GM23338 (cell line): ENCODE measurements around the gene ZFYVE21. TPM values are rescaled to one million over a fixed set of nuclear protein-coding genes. Genes with fewer than 3 reads are reported as not detected.

Experiments
- ATAC-seq: fragments of 200-7000 bp; cut with Tn5 transposase; 3 replicates; pipeline ENCODE4 v1.9.1; 2020
- DNase-seq: peaks from one replicate; pipeline ENCODE4 v3.0.0-alpha.2; 2015; ENCODE audit warnings: low spot score
- H2AFZ ChIP-seq: fragments of 200-600 bp; sonication (generic); 2 replicates; pipeline ENCODE4 v1.8.0; 2016; ENCODE audit warnings: antibody characterized with exemption, mild to moderate bottlenecking, moderate library complexity
- H3F3A ChIP-seq: fragments of 200-600 bp; sonication (generic); replicated peaks from 2 replicates; pipeline ENCODE4 v1.8.0; 2017; ENCODE audit warnings: antibody characterized with exemption, mixed run types, low read depth
- H3K27ac ChIP-seq: fragments of 200-600 bp; sonication (generic); 2 replicates; pipeline ENCODE4 v1.6.1; 2016; ENCODE audit warnings: low read depth
- H3K27me3 ChIP-seq: fragments of 200-600 bp; sonication (generic); 2 replicates; pipeline ENCODE4 v1.8.0; 2016; ENCODE audit warnings: mild to moderate bottlenecking, mixed run types, moderate library complexity; ENCODE audit not compliant: insufficient read depth
- H3K36me3 ChIP-seq: fragments of 200-600 bp; sonication (generic); 2 replicates; pipeline ENCODE4 v1.8.0; 2016; ENCODE audit warnings: mild to moderate bottlenecking; ENCODE audit not compliant: insufficient read depth
- H3K4me1 ChIP-seq: fragments of 200-600 bp; sonication (generic); 2 replicates; pipeline ENCODE4 v1.8.0; 2016; ENCODE audit warnings: mild to moderate bottlenecking, moderate library complexity; ENCODE audit not compliant: insufficient read depth
- H3K4me2 ChIP-seq: fragments of 200-600 bp; sonication (generic); 2 replicates; pipeline ENCODE4 v1.7.1; 2017; ENCODE audit warnings: mixed run types
- H3K4me3 ChIP-seq: fragments of 200-600 bp; sonication (generic); 2 replicates; pipeline ENCODE4 v1.6.1; 2016; ENCODE audit warnings: mixed run types
- H3K79me2 ChIP-seq: fragments of 200-600 bp; sonication (generic); replicated peaks from 2 replicates; pipeline ENCODE4 v1.8.0; 2017; ENCODE audit warnings: mild to moderate bottlenecking; ENCODE audit not compliant: insufficient read depth
- H3K9me2 ChIP-seq: fragments of 200-600 bp; sonication (generic); 2 replicates; pipeline ENCODE4 v1.8.0; 2017; ENCODE audit not compliant: insufficient read depth
- H4K20me1 ChIP-seq: fragments of 200-600 bp; sonication (generic); replicated peaks from 2 replicates; pipeline ENCODE4 v1.8.0; 2017; ENCODE audit warnings: mild to moderate bottlenecking; ENCODE audit not compliant: insufficient read depth
- H3K27ac Mint-ChIP-seq: 2 replicates; pipeline ENCODE4 v1.8.0; 2020; ENCODE audit warnings: inconsistent platforms, mild to moderate bottlenecking, moderate library complexity, mixed read lengths
- H3K27me3 Mint-ChIP-seq: 3 replicates; pipeline ENCODE4 v1.8.0; 2022; ENCODE audit warnings: low read depth, mild to moderate bottlenecking, moderate library complexity, mixed read lengths, inconsistent platforms; ENCODE audit not compliant: insufficient read depth, poor library complexity
- H3K36me3 Mint-ChIP-seq: 3 replicates; pipeline ENCODE4 v1.8.0; 2021; ENCODE audit warnings: low read depth, mild to moderate bottlenecking, inconsistent platforms, moderate library complexity, mixed read lengths
- H3K4me1 Mint-ChIP-seq: 3 replicates; pipeline ENCODE4 v1.8.0; 2020; ENCODE audit warnings: mild to moderate bottlenecking, inconsistent platforms, mixed read lengths
- H3K4me3 Mint-ChIP-seq: 3 replicates; pipeline ENCODE4 v1.8.0; 2021; ENCODE audit warnings: moderate library complexity, mild to moderate bottlenecking, inconsistent platforms, mixed read lengths
- H3K9me3 Mint-ChIP-seq: 3 replicates; pipeline ENCODE4 v1.8.0; 2020; ENCODE audit warnings: moderate library complexity, mild to moderate bottlenecking, inconsistent platforms, mixed read lengths
- CREB1 ChIP-seq: fragments of 250-450 bp; sonication (Bioruptor Pico); IDR thresholded peaks from 2 replicates; pipeline ENCODE4 v1.5.0; 2020; ENCODE audit warnings: low read depth, mild to moderate bottlenecking, moderate library complexity
- EZH2 ChIP-seq: fragments of 200-600 bp; sonication (generic); IDR thresholded peaks from one replicate; pipeline ENCODE4 v1.8.0; 2017; ENCODE audit warnings: antibody characterized with exemption, mild to moderate bottlenecking, low read depth; ENCODE audit not compliant: unreplicated experiment
- EZH2phosphoT487 ChIP-seq: fragments of 200-600 bp; sonication (generic); IDR thresholded peaks from one replicate; pipeline ENCODE4 v1.8.1; 2018; ENCODE audit warnings: antibody characterized with exemption; ENCODE audit not compliant: unreplicated experiment
- JUNB ChIP-seq: IDR thresholded peaks from one replicate; pipeline ENCODE4 v1.6.1; 2016; ENCODE audit warnings: antibody characterized with exemption; ENCODE audit not compliant: unreplicated experiment
- NANOG ChIP-seq: IDR thresholded peaks from 2 replicates; pipeline ENCODE4 v1.6.1; 2016; ENCODE audit warnings: antibody characterized with exemption, borderline replicate concordance
- POLR2AphosphoS5 ChIP-seq: IDR thresholded peaks from 2 replicates; pipeline ENCODE4 v1.6.1; 2016; ENCODE audit warnings: antibody characterized with exemption, low read depth
- STAT1 ChIP-seq: IDR thresholded peaks from one replicate; pipeline ENCODE4 v1.6.1; 2016; ENCODE audit warnings: antibody characterized with exemption; ENCODE audit not compliant: unreplicated experiment
- ZNF114 ChIP-seq: fragments of 250-450 bp; sonication (Bioruptor Pico); IDR thresholded peaks from 2 replicates; pipeline ENCODE4 v1.5.0; 2020; ENCODE audit warnings: mild to moderate bottlenecking, moderate library complexity
- ZNF331 ChIP-seq: fragments of 250-450 bp; sonication (Bioruptor Pico); IDR thresholded peaks from 2 replicates; pipeline ENCODE4 v1.5.0; 2020; ENCODE audit warnings: low read depth, mild to moderate bottlenecking, moderate library complexity
- polyA plus RNA-seq: library from polyadenylated mRNA; unstranded; fragments of >200 nt; fragmentation: Nextera tagmentation; extraction: Ambion mirVana; gene quantifications from 2 replicates; pipeline ENCODE4 v1.2.1, GENCODE V29; 2016
- total RNA-seq: library from RNA; depleted of rRNA; stranded (reverse); fragments of >200 nt; shearing (Covaris generic); gene quantifications from 2 replicates; pipeline ENCODE4 v1.2.3, GENCODE V29; 2014
- TF ChIP-seq, protein P1 (sequence below), 2 experiments: fragments of 200-600 bp in 1 of 2; sonication (generic) in 1 of 2; conservative IDR thresholded peaks; 2 replicates each; pipeline versions ENCODE4 v1.5.1 to v1.6.1; 2016 to 2017; ENCODE audit warnings: antibody characterized with exemption in 2 of 2, low read depth in 2 of 2, mild to moderate bottlenecking in 2 of 2, moderate library complexity in 1 of 2
- TF ChIP-seq, protein P2 (sequence below): IDR thresholded peaks from one replicate; pipeline ENCODE4 v1.6.1; 2018; ENCODE audit warnings: antibody characterized with exemption; ENCODE audit not compliant: unreplicated experiment
- TF ChIP-seq, protein P3 (sequence below): fragments of 250-450 bp; sonication (Bioruptor Pico); IDR thresholded peaks from 2 replicates; pipeline ENCODE4 v1.5.0; 2020; ENCODE audit warnings: mild to moderate bottlenecking, moderate library complexity
- TF ChIP-seq, protein P4 (sequence below): IDR thresholded peaks from 2 replicates; pipeline ENCODE4 v1.6.1; 2016; ENCODE audit warnings: antibody characterized with exemption

The ZFYVE21 gene
- total and polyA plus RNA-seq, 2 experiments from 2014 or later = 88.0 to 89.6 TPM

DNA sequence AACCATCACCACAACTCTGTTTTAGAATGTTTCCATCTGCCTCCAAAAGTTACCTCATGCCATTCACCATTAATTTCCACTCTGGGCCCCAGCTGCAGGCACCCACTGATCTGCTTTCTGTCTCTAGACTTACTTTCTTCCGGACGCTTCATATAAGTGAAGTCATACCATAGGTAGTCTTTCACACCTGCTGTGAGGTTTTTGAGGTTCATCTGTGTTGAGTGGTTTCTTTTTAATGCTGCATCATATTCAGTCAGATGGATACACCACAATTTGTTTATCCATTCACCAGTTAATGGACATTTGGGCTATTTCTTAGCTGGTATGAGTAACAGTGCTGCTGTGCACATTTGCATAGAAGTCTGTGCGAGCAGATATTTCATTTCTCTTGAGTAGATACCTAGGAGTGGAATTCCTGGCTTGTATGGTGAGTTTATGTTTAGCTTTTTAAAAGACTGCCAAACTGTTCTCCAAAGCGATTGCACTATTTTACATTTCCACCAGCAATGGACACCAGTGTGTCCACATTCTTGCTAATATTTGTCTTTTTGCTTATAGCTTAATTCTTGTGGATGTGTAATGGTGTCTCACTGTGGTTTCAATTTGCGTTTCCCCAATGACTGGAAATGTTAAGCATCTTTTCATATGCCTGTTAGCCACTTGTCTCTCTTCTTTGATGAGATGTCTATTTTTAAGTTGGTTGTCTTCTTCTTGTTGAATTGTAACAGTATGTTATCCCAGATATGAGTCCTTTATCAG is 48.3 kb downstream of the ZFYVE21 start:
- Histone ChIP-seq H3K4me3 (no peak overlapping the region), H4K20me1 (no peaks in the 10 kb centered on the region), H3K27ac (no peak overlapping the region), H3F3A (no peaks in the 10 kb centered on the region), H3K9me2 (no peaks in the 10 kb centered on the region), H3K4me1 (peaks cover 12% of the 10 kb centered on the region), H3K36me3 (no peaks in the 10 kb centered on the region), H3K79me2 (no peaks in the 10 kb centered on the region), H3K27me3 (no peaks in the 10 kb centered on the region), H2AFZ (no peak overlapping the region), H3K4me2 (no peak overlapping the region)
- H3K36me3 Mint-ChIP-seq = no peaks in the 10 kb centered on the region
- H3K4me3 Mint-ChIP-seq = no peak overlapping the region
- peaks cover 15% of the 10 kb centered on the region for H3K4me1 Mint-ChIP-seq
- H3K27ac Mint-ChIP-seq = no peak overlapping the region
- no peak for ATAC-seq
- no peaks in the 10 kb centered on the region for H3K27me3 Mint-ChIP-seq
- DNase-seq = no peak
- no peaks in the 10 kb centered on the region for H3K9me3 Mint-ChIP-seq
- no peak for TF ChIP-seq STAT1
- TF ChIP-seq POLR2AphosphoS5 = no peak
- no peak for TF ChIP-seq NANOG
- TF ChIP-seq ZNF114 = no peak
- TF ChIP-seq, protein P1, sequence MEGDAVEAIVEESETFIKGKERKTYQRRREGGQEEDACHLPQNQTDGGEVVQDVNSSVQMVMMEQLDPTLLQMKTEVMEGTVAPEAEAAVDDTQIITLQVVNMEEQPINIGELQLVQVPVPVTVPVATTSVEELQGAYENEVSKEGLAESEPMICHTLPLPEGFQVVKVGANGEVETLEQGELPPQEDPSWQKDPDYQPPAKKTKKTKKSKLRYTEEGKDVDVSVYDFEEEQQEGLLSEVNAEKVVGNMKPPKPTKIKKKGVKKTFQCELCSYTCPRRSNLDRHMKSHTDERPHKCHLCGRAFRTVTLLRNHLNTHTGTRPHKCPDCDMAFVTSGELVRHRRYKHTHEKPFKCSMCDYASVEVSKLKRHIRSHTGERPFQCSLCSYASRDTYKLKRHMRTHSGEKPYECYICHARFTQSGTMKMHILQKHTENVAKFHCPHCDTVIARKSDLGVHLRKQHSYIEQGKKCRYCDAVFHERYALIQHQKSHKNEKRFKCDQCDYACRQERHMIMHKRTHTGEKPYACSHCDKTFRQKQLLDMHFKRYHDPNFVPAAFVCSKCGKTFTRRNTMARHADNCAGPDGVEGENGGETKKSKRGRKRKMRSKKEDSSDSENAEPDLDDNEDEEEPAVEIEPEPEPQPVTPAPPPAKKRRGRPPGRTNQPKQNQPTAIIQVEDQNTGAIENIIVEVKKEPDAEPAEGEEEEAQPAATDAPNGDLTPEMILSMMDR (conservative IDR thresholded peaks at IDR 0.05; ENCODE audit: low read depth in 2 of 2) = no peak
- TF ChIP-seq, protein P2, sequence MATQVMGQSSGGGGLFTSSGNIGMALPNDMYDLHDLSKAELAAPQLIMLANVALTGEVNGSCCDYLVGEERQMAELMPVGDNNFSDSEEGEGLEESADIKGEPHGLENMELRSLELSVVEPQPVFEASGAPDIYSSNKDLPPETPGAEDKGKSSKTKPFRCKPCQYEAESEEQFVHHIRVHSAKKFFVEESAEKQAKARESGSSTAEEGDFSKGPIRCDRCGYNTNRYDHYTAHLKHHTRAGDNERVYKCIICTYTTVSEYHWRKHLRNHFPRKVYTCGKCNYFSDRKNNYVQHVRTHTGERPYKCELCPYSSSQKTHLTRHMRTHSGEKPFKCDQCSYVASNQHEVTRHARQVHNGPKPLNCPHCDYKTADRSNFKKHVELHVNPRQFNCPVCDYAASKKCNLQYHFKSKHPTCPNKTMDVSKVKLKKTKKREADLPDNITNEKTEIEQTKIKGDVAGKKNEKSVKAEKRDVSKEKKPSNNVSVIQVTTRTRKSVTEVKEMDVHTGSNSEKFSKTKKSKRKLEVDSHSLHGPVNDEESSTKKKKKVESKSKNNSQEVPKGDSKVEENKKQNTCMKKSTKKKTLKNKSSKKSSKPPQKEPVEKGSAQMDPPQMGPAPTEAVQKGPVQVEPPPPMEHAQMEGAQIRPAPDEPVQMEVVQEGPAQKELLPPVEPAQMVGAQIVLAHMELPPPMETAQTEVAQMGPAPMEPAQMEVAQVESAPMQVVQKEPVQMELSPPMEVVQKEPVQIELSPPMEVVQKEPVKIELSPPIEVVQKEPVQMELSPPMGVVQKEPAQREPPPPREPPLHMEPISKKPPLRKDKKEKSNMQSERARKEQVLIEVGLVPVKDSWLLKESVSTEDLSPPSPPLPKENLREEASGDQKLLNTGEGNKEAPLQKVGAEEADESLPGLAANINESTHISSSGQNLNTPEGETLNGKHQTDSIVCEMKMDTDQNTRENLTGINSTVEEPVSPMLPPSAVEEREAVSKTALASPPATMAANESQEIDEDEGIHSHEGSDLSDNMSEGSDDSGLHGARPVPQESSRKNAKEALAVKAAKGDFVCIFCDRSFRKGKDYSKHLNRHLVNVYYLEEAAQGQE = no peak
- TF ChIP-seq ZNF331 (CRISPR knock-in tag) = no peak
- no peak for TF ChIP-seq EZH2phosphoT487
- TF ChIP-seq EZH2 = no peak
- TF ChIP-seq, protein P3, sequence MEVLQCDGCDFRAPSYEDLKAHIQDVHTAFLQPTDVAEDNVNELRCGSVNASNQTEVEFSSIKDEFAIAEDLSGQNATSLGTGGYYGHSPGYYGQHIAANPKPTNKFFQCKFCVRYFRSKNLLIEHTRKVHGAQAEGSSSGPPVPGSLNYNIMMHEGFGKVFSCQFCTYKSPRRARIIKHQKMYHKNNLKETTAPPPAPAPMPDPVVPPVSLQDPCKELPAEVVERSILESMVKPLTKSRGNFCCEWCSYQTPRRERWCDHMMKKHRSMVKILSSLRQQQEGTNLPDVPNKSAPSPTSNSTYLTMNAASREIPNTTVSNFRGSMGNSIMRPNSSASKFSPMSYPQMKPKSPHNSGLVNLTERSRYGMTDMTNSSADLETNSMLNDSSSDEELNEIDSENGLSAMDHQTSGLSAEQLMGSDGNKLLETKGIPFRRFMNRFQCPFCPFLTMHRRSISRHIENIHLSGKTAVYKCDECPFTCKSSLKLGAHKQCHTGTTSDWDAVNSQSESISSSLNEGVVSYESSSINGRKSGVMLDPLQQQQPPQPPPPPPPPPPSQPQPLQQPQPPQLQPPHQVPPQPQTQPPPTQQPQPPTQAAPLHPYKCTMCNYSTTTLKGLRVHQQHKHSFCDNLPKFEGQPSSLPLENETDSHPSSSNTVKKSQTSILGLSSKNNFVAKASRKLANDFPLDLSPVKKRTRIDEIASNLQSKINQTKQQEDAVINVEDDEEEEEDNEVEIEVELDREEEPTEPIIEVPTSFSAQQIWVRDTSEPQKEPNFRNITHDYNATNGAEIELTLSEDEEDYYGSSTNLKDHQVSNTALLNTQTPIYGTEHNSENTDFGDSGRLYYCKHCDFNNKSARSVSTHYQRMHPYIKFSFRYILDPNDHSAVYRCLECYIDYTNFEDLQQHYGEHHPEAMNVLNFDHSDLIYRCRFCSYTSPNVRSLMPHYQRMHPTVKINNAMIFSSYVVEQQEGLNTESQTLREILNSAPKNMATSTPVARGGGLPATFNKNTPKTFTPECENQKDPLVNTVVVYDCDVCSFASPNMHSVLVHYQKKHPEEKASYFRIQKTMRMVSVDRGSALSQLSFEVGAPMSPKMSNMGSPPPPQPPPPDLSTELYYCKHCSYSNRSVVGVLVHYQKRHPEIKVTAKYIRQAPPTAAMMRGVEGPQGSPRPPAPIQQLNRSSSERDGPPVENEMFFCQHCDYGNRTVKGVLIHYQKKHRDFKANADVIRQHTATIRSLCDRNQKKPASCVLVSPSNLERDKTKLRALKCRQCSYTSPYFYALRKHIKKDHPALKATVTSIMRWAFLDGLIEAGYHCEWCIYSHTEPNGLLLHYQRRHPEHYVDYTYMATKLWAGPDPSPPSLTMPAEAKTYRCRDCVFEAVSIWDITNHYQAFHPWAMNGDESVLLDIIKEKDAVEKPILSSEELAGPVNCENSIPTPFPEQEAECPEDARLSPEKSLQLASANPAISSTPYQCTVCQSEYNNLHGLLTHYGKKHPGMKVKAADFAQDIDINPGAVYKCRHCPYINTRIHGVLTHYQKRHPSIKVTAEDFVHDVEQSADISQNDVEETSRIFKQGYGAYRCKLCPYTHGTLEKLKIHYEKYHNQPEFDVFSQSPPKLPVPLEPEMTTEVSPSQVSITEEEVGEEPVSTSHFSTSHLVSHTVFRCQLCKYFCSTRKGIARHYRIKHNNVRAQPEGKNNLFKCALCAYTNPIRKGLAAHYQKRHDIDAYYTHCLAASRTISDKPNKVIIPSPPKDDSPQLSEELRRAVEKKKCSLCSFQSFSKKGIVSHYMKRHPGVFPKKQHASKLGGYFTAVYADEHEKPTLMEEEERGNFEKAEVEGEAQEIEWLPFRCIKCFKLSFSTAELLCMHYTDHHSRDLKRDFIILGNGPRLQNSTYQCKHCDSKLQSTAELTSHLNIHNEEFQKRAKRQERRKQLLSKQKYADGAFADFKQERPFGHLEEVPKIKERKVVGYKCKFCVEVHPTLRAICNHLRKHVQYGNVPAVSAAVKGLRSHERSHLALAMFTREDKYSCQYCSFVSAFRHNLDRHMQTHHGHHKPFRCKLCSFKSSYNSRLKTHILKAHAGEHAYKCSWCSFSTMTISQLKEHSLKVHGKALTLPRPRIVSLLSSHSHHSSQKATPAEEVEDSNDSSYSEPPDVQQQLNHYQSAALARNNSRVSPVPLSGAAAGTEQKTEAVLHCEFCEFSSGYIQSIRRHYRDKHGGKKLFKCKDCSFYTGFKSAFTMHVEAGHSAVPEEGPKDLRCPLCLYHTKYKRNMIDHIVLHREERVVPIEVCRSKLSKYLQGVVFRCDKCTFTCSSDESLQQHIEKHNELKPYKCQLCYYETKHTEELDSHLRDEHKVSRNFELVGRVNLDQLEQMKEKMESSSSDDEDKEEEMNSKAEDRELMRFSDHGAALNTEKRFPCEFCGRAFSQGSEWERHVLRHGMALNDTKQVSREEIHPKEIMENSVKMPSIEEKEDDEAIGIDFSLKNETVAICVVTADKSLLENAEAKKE (CRISPR knock-in tag) = no peak
- TF ChIP-seq, protein P4, sequence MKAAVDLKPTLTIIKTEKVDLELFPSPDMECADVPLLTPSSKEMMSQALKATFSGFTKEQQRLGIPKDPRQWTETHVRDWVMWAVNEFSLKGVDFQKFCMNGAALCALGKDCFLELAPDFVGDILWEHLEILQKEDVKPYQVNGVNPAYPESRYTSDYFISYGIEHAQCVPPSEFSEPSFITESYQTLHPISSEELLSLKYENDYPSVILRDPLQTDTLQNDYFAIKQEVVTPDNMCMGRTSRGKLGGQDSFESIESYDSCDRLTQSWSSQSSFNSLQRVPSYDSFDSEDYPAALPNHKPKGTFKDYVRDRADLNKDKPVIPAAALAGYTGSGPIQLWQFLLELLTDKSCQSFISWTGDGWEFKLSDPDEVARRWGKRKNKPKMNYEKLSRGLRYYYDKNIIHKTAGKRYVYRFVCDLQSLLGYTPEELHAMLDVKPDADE = no peak
- TF ChIP-seq CREB1 = no peak
- no peak for TF ChIP-seq JUNB
